Kasumi-1 (cell line): ENCODE results near the gene NDUFB4.

Experiments used
- DNase-seq, 2 experiments: peaks; one replicate each; lab custom pipeline; 2025; lab: John Stamatoyannopoulos, UW

The NDUFB4 gene

GRCh38 chr3:120596116-120596852 is at the start of gene NDUFB4:
NDUFB4 (plus strand) TSS chr3:120596336; CDS start chr3:120596360, 24 bp downstream.
- DNase-seq: peak; percentile 97

GRCh38 chr3:120550546-120550945 is 45.6 kb upstream of the NDUFB4 start:
- DNase-seq: no peak

- no peak for DNase-seq
Measured at GRCh38 chr3:120552184-120553172, 43.7 kb upstream of the NDUFB4 start.

GRCh38 chr3:120554812-120555606 is 41.1 kb upstream of the NDUFB4 start:
- DNase-seq: no peak

GRCh38 chr3:120555657-120556509 is 40.3 kb upstream of the NDUFB4 start:
- DNase-seq: no peak

GRCh38 chr3:120557115-120557514 is 39.0 kb upstream of the NDUFB4 start:
- DNase-seq: no peak

GRCh38 chr3:120558771-120559241 is 37.3 kb upstream of the NDUFB4 start:
- peak; percentile 87 to 90 for DNase-seq

GRCh38 chr3:120559242-120560061 is 36.7 kb upstream of the NDUFB4 start:
- DNase-seq: peak; percentile 68 to 80

GRCh38 chr3:120560304-120561250 is 35.6 kb upstream of the NDUFB4 start:
- no peak for DNase-seq

GRCh38 chr3:120561251-120562045 is 34.7 kb upstream of the NDUFB4 start:
- DNase-seq: peak; percentile 83 to 84

GRCh38 chr3:120563356-120564022 is 32.6 kb upstream of the NDUFB4 start:
- no peak for DNase-seq

GRCh38 chr3:120566243-120566975 is 29.7 kb upstream of the NDUFB4 start:
- no peak for DNase-seq

- DNase-seq: peak; percentile 73 to 85
Measured at GRCh38 chr3:120567370-120568201, 28.6 kb upstream of the NDUFB4 start.

GRCh38 chr3:120568202-120568531 is 28.0 kb upstream of the NDUFB4 start:
- no peak for DNase-seq

GRCh38 chr3:120568598-120568997 is 27.5 kb upstream of the NDUFB4 start:
- DNase-seq: peak in 1 of 2 experiments; percentile 2
